Panc1 (cell line): Measurements from ENCODE around the gene C1D. TPM values are rescaled to one million over a fixed set of nuclear protein-coding genes. Genes with fewer than 3 reads are reported as not detected.

Experiments used
- ATAC-seq: fragments of 200-7000 bp; cut with Tn5 transposase; 2 replicates; pipeline ENCODE4 v1.9.1; 2020; ENCODE audit warnings: mild to moderate bottlenecking, moderate library complexity
- Bru-seq: library from RNA; stranded (reverse); fragments of 400-500 nt; gene quantifications from one replicate; lab custom pipeline; 2021; lab: Mats Ljungman, UMichigan
- BruChase-seq, 2 experiments: library from RNA; stranded (reverse); fragments of 400-500 nt; gene quantifications; one replicate each; lab custom pipeline; 2021; lab: Mats Ljungman, UMichigan
- BruUV-seq: library from RNA; stranded (reverse); fragments of 400-500 nt; replicated peaks from 2 replicates; lab custom pipeline; 2021; lab: Mats Ljungman, UMichigan
- CTCF ChIA-PET: fragments of 300-600 bp; sonication (Branson Sonifier 250); formaldehyde crosslinking; loops from one replicate; lab custom pipeline; 2022; ENCODE audit warnings: antibody characterized with exemption; lab: Charles Lee
- POLR2A ChIA-PET: fragments of 300-600 bp; sonication (Branson Sonifier 250); formaldehyde crosslinking; loops from one replicate; lab custom pipeline; 2022; ENCODE audit warnings: antibody characterized with exemption; lab: Charles Lee
- DNase-seq: peaks from one replicate; pipeline ENCODE4 v3.0.0-alpha.2; 2010; ENCODE audit warnings: low read depth, low spot score
- H3K27ac ChIP-seq: 2 replicates; pipeline ENCODE4 v1.5.1; 2011; ENCODE audit warnings: mild to moderate bottlenecking, low read length, inconsistent platforms
- H3K27me3 ChIP-seq: fragments of 200-500 bp; sonication (Bioruptor generic); 2 replicates; pipeline ENCODE4 v1.6.0; 2014; ENCODE audit warnings: low read length, inconsistent platforms; ENCODE audit not compliant: control insufficient read depth, insufficient read depth
- H3K36me3 ChIP-seq: fragments of 200-500 bp; sonication (Bioruptor generic); 2 replicates; pipeline ENCODE4 v1.5.1; 2014; ENCODE audit warnings: inconsistent platforms, mild to moderate bottlenecking, low read length, moderate library complexity; ENCODE audit not compliant: control insufficient read depth, insufficient read depth
- H3K4me1 ChIP-seq: 2 replicates; pipeline ENCODE4 v1.5.1; 2011; ENCODE audit warnings: inconsistent platforms, mild to moderate bottlenecking, low read length, moderate library complexity; ENCODE audit not compliant: control insufficient read depth, insufficient read depth
- H3K4me3 ChIP-seq, 2 experiments: 2 replicates each; pipeline ENCODE4 v1.5.1; 2011 to 2012; ENCODE audit warnings: low read depth in 2 of 2, low read length in 2 of 2, mild to moderate bottlenecking in 2 of 2, inconsistent platforms in 1 of 2, moderate library complexity in 1 of 2
- H3K9me3 ChIP-seq: fragments of 200-500 bp; sonication (Bioruptor generic); 2 replicates; pipeline ENCODE4 v1.5.1; 2014; ENCODE audit warnings: low read depth, mild to moderate bottlenecking, inconsistent platforms, low read length, moderate library complexity; ENCODE audit not compliant: control insufficient read depth, insufficient read depth
- POLR2AphosphoS5 ChIP-seq: IDR thresholded peaks from 2 replicates; pipeline ENCODE4 v1.6.1; 2012; ENCODE audit warnings: mild to moderate bottlenecking, low read depth, low read length, moderate library complexity
- SIN3A ChIP-seq: IDR thresholded peaks from 2 replicates; pipeline ENCODE4 v1.6.1; 2012; ENCODE audit warnings: low read depth, mild to moderate bottlenecking, low read length, moderate library complexity, borderline replicate concordance; ENCODE audit not compliant: insufficient read depth
- TCF7L2 ChIP-seq: IDR thresholded peaks from 2 replicates; pipeline ENCODE4 v1.6.1; 2011; ENCODE audit warnings: mild to moderate bottlenecking, low read depth, low read length, inconsistent platforms
- in situ Hi-C: cut with HindIII; loops from 2 replicates; pipeline ENCODE4 v1.10.0; 2016; ENCODE audit warnings: low sequenced_read_pairs, low pct_unique_long_range_greater_than_20kb
- intact Hi-C: fragments of 100-400 bp; cut with micrococcal nuclease; formaldehyde crosslinking; loops from one replicate; pipeline ENCODE4 v1.10.0; 2022; ENCODE audit not compliant: unreplicated experiment
- long read RNA-seq: library from polyadenylated mRNA; unstranded; transcript quantifications from one replicate; pipeline ENCODE4 v2.0.0, GENCODE V29; 2021; ENCODE audit not compliant: unreplicated experiment
- polyA plus RNA-seq: library from polyadenylated mRNA; unstranded; fragments of >200 nt; gene quantifications from one replicate; pipeline ENCODE4 v1.2.1, GENCODE V29; 2012; ENCODE audit warnings: missing spikeins; ENCODE audit not compliant: insufficient read length
- total RNA-seq: library from RNA; stranded (reverse); gene quantifications from one replicate; pipeline ENCODE4 v1.2.1, GENCODE V29; 2021; ENCODE audit not compliant: unreplicated experiment
- TF ChIP-seq, protein P1 (sequence below), 2 experiments: IDR thresholded peaks; 2 replicates each; pipeline ENCODE4 v1.6.1; 2011 to 2012; ENCODE audit warnings: low read depth in 2 of 2, control low read depth in 1 of 2, low read length in 1 of 2, mild to moderate bottlenecking in 1 of 2, moderate library complexity in 1 of 2; ENCODE audit not compliant: insufficient read depth in 1 of 2
- TF ChIP-seq, protein P2 (sequence below): fragments of 450-650 bp; IDR thresholded peaks from 2 replicates; pipeline ENCODE4 v1.5.1; 2017; ENCODE audit warnings: mild to moderate bottlenecking

C1D gene, protein sequence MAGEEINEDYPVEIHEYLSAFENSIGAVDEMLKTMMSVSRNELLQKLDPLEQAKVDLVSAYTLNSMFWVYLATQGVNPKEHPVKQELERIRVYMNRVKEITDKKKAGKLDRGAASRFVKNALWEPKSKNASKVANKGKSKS
- total RNA-seq = 16.8 TPM
- 13.6 TPM for polyA plus RNA-seq
- Bru-seq, nascent RNA = percentile 87 among the genes with signal in this experiment
- BruChase-seq, experiment 1, labeled RNA remaining after a 2-hour chase = percentile 76 among the genes with signal in this experiment
- BruChase-seq, experiment 2, labeled RNA remaining after a 6-hour chase = percentile 73 among the genes with signal in this experiment
- long read RNA-seq, transcript C1D-204 (5 exons, 736 nt) = major isoform, 6 of 13 reads
- long read RNA-seq, partial matches to known transcripts = 3 of 13 reads
- long read RNA-seq, other reads (novel, unspliced or antisense) = 2 of 13 reads

DNA sequence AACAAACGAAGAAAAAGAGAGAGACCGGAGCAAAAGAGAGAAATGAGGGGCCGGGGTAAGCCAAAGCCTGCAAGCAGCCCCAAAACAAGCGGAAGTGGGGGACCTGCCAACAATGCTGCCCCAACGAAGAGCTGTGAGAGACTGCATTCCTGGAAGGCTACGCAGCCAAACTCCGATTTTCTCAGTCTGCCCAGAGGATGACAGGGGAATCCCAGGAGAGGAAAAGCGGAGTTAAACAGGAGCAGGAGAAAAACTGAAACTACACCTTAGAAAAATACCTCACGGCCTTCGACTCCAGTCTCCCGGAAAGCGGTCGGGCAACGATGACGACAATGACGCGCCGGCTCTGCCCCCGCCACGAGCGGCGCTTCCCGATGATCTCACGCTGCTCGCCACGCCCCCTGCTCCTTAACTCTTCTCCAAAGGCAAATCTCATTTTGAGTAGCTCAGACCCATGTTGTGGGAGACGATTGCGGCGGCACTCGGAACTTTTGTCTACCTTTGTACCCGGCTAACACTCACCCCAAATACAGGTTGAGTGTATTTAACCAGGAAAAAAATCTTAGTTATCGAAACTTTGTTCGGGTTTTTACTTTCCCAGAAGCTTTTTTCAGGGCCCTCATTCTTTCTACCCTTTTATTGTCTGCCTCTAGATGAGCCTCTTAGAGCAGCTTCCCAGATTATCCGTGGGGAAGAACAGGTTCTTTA, at the start of gene C1D:
TSS of gene C1D (minus strand) at position 325 of the 708 bp plus-strand sequence. CDS start 15,694 bp downstream, outside the sequence.
- peak within 1 kb of the TSS; percentile 95 for H3K27ac ChIP-seq
- peaks cover 4% of the 10 kb centered on the region; the same call in 1 of the 2 replicates for H3K36me3 ChIP-seq
- peaks cover 10% of the 10 kb centered on the region for H3K4me1 ChIP-seq
- peak; percentile 97 for ATAC-seq
- intact Hi-C loops (no loop called here), in situ Hi-C loops (no loop called here)
- H3K9me3 ChIP-seq = no peaks in the 10 kb centered on the region
- no TSS peak for BruUV-seq
- CTCF ChIA-PET = no interaction called here
- DNase-seq = peak; percentile 59
- H3K27me3 ChIP-seq = no peaks in the 10 kb centered on the region
- H3K4me3 ChIP-seq = peak within 1 kb of the TSS; percentile 96 to 97
- TF ChIP-seq POLR2AphosphoS5 (peak; percentile 93), SIN3A (peak; percentile 77; the same call in 1 of the 2 replicates)
- TF ChIP-seq, protein P1, sequence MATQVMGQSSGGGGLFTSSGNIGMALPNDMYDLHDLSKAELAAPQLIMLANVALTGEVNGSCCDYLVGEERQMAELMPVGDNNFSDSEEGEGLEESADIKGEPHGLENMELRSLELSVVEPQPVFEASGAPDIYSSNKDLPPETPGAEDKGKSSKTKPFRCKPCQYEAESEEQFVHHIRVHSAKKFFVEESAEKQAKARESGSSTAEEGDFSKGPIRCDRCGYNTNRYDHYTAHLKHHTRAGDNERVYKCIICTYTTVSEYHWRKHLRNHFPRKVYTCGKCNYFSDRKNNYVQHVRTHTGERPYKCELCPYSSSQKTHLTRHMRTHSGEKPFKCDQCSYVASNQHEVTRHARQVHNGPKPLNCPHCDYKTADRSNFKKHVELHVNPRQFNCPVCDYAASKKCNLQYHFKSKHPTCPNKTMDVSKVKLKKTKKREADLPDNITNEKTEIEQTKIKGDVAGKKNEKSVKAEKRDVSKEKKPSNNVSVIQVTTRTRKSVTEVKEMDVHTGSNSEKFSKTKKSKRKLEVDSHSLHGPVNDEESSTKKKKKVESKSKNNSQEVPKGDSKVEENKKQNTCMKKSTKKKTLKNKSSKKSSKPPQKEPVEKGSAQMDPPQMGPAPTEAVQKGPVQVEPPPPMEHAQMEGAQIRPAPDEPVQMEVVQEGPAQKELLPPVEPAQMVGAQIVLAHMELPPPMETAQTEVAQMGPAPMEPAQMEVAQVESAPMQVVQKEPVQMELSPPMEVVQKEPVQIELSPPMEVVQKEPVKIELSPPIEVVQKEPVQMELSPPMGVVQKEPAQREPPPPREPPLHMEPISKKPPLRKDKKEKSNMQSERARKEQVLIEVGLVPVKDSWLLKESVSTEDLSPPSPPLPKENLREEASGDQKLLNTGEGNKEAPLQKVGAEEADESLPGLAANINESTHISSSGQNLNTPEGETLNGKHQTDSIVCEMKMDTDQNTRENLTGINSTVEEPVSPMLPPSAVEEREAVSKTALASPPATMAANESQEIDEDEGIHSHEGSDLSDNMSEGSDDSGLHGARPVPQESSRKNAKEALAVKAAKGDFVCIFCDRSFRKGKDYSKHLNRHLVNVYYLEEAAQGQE (IDR thresholded peaks at IDR 0.05; ENCODE audit: insufficient read depth in 1 of 2, low read depth in 2 of 2, low read length in 1 of 2) = no peak
- POLR2A ChIA-PET = interaction anchor here (0.6 to 0.7 kb wide), 2 partner anchors 8 to 208 kb away, joined by 4 to 8 read pairs; no protein-coding TSS in a partner anchor

DNA sequence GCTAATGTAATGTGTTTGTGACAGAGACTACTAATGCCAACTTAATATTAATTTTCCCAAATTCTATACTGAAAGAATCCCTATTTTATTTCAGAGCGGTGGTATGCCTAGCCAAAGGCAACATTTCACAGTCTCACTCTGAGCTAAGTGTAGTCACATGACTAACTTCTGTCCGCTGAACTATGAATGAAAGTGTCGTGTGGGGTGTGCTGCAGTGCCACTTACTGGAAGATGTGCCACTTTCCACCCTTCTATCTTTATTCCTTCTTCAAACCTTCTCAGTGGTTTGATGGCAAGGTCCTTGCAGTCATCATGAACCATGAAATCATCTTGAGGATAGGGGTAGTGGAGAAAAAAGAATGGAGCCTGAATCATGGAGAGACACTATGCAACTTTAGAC, 47.3 kb upstream of the C1D start:
- no peak for ATAC-seq
- BruUV-seq = no TSS peak
- Histone ChIP-seq H3K27me3 (no peaks in the 10 kb centered on the region), H3K36me3 (no peaks in the 10 kb centered on the region), H3K27ac (no peak overlapping the region), H3K9me3 (peaks cover 5% of the 10 kb centered on the region; the same call in 1 of the 2 replicates), H3K4me3 (no peak overlapping the region), H3K4me1 (no peaks in the 10 kb centered on the region)
- intact Hi-C loops = no loop called here
- in situ Hi-C loops = no loop called here
- TF ChIP-seq TCF7L2 (no peak), SIN3A (no peak), POLR2AphosphoS5 (no peak)
- TF ChIP-seq, protein P2, sequence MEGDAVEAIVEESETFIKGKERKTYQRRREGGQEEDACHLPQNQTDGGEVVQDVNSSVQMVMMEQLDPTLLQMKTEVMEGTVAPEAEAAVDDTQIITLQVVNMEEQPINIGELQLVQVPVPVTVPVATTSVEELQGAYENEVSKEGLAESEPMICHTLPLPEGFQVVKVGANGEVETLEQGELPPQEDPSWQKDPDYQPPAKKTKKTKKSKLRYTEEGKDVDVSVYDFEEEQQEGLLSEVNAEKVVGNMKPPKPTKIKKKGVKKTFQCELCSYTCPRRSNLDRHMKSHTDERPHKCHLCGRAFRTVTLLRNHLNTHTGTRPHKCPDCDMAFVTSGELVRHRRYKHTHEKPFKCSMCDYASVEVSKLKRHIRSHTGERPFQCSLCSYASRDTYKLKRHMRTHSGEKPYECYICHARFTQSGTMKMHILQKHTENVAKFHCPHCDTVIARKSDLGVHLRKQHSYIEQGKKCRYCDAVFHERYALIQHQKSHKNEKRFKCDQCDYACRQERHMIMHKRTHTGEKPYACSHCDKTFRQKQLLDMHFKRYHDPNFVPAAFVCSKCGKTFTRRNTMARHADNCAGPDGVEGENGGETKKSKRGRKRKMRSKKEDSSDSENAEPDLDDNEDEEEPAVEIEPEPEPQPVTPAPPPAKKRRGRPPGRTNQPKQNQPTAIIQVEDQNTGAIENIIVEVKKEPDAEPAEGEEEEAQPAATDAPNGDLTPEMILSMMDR = no peak
- no peak for DNase-seq
- ChIA-PET POLR2A (no interaction called here), CTCF (no interaction called here)
